GM10266 (cell line): ENCODE data around the gene CARD8.
"Not testable (repeated sequence)": the region's sequence is repeated elsewhere in the genome, so short reads cannot be mapped to it uniquely, and the experiment has no call there.

ENCODE experiments used
- DNase-seq: peaks from one replicate; pipeline ENCODE4 v3.0.0; 2012; ENCODE audit errors: extremely low spot score
- TF ChIP-seq, protein P1 (sequence below): IDR thresholded peaks from 2 replicates; pipeline ENCODE4 v1.5.1; 2012; ENCODE audit warnings: mild to moderate bottlenecking, low read depth; ENCODE audit not compliant: control insufficient read depth, insufficient read depth; ENCODE audit errors: missing control alignments

The CARD8 gene

DNA sequence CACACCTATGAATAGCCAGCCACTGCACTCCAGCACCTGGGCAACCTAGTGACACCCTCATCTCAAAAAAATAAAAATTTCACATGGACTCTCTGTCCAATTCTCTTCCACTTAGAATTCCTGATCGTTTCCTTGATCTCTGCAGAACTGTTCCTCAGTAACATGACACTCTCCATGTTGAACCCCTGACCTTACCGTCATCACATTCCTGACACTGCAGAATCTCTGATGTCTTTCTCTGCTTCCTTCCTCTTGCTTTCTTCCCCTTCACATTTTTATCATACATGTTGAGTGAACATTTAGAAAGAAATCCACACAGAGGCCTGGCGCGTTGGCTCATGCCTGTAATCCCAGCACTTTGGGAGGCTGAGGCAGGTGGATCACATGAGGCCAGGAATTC, 29.2 kb upstream of the CARD8 start:
- TF ChIP-seq, protein P1, sequence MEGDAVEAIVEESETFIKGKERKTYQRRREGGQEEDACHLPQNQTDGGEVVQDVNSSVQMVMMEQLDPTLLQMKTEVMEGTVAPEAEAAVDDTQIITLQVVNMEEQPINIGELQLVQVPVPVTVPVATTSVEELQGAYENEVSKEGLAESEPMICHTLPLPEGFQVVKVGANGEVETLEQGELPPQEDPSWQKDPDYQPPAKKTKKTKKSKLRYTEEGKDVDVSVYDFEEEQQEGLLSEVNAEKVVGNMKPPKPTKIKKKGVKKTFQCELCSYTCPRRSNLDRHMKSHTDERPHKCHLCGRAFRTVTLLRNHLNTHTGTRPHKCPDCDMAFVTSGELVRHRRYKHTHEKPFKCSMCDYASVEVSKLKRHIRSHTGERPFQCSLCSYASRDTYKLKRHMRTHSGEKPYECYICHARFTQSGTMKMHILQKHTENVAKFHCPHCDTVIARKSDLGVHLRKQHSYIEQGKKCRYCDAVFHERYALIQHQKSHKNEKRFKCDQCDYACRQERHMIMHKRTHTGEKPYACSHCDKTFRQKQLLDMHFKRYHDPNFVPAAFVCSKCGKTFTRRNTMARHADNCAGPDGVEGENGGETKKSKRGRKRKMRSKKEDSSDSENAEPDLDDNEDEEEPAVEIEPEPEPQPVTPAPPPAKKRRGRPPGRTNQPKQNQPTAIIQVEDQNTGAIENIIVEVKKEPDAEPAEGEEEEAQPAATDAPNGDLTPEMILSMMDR: no peak
- DNase-seq: no peak

DNA sequence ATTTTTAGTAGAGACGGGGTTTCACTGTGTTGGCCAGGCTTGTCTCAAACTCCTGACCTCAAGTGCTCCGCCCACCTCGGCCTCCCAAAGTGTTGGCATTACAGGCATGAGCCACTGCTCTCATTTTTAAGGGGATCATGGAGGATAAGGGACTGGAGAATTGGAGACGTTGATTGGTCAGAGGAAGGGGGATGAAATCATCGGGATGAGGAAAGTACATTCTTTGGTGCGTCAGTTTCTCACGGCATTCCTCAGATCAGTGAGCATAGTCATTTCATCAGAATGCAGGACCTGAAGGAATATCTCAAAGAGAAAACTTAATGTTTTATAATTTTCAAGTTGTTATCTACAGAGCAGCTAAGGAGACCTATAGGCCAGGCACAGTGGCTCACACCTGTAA, 28.2 kb upstream of the CARD8 start:
- DNase-seq: no peak
- TF ChIP-seq, protein P1: no peak

DNA sequence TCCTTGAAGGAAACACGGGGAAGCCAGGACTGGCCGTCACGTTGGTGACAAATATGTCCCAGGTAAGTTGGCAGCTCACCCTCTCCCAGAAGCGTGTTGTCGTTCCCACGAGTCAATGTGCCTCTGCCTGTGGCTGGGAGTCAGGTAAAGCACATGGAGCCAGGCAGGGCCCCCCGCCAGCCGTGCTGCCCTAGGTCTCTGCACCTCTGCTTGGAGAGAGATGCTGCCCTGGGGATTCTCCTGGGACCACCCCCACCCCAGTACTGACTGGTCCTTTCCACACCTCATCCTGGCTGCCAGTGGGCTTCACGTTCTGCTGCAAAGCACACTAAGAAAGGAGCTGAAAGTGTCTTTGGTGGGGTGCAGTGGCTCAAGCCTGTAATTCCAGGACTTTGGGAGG, 24.0 kb upstream of the CARD8 start:
- TF ChIP-seq, protein P1: no peak
- no peak for DNase-seq

DNA sequence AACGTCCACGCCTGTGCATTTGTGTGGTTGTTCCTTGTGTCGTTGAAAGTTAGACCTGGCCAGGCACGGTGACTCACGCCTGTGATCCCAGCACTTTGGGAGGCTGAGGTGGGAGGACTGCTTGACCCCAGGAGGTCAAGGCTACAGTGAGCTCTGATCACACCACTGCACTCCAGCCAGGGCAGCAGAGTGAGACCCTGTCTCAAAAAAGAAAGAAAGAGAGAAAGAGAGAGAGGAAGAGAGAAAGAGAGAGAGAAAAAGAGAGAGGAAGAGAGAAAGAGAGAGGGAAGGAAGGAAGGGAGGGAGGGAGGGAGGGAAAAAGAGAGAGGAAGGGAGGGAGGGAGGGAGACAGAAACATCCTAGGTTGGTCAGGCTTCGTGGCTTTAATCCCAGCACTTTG, 19.2 kb upstream of the CARD8 start:
- DNase-seq: no peak
- TF ChIP-seq, protein P1: no peak

DNA sequence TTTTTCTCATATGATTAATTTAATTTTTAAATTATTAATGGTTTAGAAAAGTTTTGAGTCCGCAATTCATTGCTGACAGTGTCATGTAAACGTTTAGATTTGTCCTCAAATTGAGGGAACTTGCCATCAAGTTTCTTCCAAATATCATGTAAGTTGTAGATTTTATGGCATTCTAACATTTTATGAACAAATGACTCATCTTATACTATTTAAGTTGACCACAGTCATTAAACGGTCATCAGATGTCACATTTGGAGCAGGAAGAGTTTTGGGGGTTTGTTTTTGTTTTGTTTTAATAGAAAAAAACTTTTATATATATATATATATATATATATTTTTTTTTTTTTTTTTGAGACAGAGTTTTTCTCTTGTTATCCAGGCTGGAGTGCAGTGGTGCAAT, 18.5 kb upstream of the CARD8 start:
- TF ChIP-seq, protein P1: no peak
- DNase-seq: no peak

DNA sequence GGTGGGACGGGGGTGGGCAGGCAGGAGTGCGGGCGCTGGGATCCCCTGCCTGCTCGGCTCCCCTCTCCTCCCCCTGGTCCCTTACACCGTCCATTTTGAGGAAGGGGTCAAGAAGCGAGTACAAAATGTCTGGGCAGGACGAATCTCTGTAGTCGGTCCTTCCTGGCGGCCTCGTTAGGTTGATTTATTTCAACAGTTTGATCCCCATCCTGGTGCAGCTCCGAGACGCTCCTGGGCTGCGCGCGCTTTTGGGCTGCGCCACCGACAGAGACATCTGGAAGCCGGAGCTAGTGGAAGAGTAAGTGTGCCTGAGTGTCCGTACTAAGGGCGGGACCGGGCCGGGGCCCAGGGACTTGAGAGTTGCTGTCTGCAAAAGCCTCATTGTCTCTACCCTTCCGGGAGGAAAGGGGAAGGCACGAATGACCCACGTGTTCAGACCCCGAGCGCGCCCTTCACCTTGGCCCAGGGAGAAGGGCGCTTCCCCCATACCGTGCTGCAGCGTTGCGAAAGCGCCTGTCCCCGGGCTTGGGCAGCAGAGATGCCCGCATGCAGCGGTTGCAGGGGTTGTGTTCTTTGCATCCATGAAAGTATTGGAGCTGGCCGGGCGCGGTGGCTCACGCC, 15.9 kb upstream of the CARD8 start:
- DNase-seq: peak; percentile 33

DNA sequence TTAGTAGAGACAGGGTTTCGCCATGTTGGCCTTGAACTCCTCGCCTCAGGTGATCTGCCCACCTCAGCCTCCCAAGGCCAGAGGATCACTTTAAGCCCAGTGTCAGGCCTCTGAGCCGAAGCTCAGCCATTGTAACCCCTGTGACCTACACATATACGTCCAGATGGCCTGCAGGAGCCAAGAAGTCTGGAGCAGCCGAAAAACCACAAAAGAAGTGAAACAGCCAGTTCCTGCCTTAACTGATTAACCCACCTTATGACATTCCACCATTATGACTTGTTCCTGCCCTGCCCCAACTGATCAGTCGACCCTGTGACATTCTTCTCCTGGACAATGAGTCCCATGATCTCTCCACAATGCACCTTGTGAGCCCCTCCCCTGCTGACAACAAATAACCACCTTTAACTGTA, 13.9 kb upstream of the CARD8 start:
- DNase-seq: not testable (repeated sequence)

More for the DNA sequence above, 15.9 kb upstream of the CARD8 start:
- TF ChIP-seq, protein P1: no peak

DNA sequence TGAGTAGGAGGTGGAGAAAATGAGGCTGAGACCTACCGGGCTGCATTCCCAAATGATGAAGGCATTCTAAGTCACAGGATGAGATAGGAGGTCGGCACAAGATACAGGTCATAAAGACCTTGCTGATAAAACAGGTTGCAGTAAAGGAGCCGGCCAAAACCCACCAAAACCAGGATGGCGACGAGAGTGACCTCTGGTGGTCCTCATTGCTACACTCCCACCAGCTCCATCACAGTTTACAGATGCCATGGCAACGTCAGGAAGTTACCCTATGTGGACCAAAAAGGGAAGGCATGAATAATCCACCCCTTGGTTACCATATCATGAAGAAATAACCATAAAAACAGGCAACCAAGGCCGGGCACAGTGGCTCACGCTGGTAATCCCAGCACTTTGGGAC, 9.6 kb upstream of the CARD8 start:
- not testable (repeated sequence) for DNase-seq

DNA sequence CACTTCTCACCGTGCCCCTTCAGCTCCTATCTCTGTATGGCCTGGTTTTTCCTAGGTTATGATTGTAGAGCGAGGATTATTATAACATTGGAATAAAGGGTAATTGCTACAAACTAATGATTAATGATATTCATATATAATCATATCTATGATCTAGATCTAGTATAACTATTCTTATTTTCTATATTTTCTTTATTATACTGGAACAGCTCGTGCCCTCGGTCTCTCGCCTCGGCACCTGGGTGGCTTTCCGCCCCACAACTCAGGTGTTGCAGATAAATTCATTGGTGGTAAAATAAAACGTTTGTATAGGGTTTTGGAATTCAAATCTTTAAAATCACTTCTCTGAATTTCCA, 4.6 kb upstream of the CARD8 start:
- not testable (repeated sequence) for DNase-seq

DNA sequence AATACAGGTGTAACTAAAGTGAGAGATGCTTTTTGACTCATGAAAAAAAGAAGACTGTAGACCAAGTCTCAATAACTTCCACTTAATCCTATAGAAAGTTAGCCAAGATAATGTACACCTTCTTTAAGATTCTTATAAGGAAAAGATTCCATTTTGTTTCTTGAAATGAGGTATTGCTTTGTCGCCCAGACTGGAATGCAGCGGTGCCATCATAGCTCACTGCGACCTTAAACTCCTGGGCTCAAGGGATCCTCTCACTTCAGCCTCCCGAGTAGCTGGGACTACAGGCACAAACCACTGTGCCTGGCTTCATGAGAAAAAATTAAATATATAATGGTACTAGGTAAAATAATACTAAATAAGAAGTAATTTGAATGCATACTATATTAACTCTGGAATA, 3.3 kb upstream of the CARD8 start:
- DNase-seq: not testable (repeated sequence)
